SU-DHL-6 (cell line): ENCODE data around the gene PRKCE.

ENCODE experiments used
- H2AFZ ChIP-seq: fragments of 200-600 bp; sonication (generic); 2 replicates; pipeline ENCODE4 v1.6.1; 2014; ENCODE audit warnings: low read depth, mild to moderate bottlenecking, moderate library complexity, mixed read lengths, antibody characterized with exemption, low read length; ENCODE audit not compliant: severe bottlenecking
- H3F3A ChIP-seq: fragments of 200-600 bp; shearing (Covaris generic); 2 replicates; pipeline ENCODE4 v1.6.0; 2016; ENCODE audit warnings: antibody characterized with exemption, mild to moderate bottlenecking; ENCODE audit not compliant: insufficient read depth
- H3K27ac ChIP-seq: fragments of 200-600 bp; sonication (generic); 2 replicates; pipeline ENCODE4 v1.5.1; 2016; ENCODE audit warnings: low read depth, mild to moderate bottlenecking, low read length, moderate library complexity, mixed read lengths
- H3K27me3 ChIP-seq: fragments of 200-600 bp; sonication (generic), shearing (Covaris generic); 2 replicates; pipeline ENCODE4 v1.6.0; 2014; ENCODE audit warnings: mild to moderate bottlenecking, low read length
- H3K36me3 ChIP-seq: fragments of 200-600 bp; sonication (generic); 2 replicates; pipeline ENCODE4 v1.6.1; 2014; ENCODE audit warnings: mild to moderate bottlenecking, low read length, mixed read lengths
- H3K4me2 ChIP-seq: fragments of 300-600, 200-600 bp; shearing (Covaris generic), sonication (generic); 2 replicates; pipeline ENCODE4 v1.6.0; 2014; ENCODE audit warnings: low read length, low read depth, mild to moderate bottlenecking; ENCODE audit not compliant: poor library complexity, severe bottlenecking
- H3K4me3 ChIP-seq: fragments of 200-600 bp; sonication (generic); 2 replicates; pipeline ENCODE4 v1.5.1; 2014; ENCODE audit warnings: antibody characterized with exemption, low read length, mild to moderate bottlenecking, mixed read lengths; ENCODE audit not compliant: insufficient read depth, poor library complexity, severe bottlenecking
- H3K79me2 ChIP-seq: fragments of 200-600 bp; sonication (generic); 2 replicates; pipeline ENCODE4 v1.6.1; 2014; ENCODE audit warnings: mild to moderate bottlenecking, low read length, moderate library complexity; ENCODE audit not compliant: insufficient read depth
- H3K9ac ChIP-seq: fragments of 200-600 bp; sonication (generic); 2 replicates; pipeline ENCODE4 v1.7.0; 2014; ENCODE audit warnings: mild to moderate bottlenecking, low read length
- H3K9me2 ChIP-seq: fragments of 200-600 bp; sonication (generic); replicated peaks from 2 replicates; pipeline ENCODE4 v1.6.1; 2014; ENCODE audit warnings: low read length; ENCODE audit not compliant: insufficient read depth
- H3K9me3 ChIP-seq: fragments of 200-600 bp; sonication (generic); 2 replicates; pipeline ENCODE4 v1.6.1; 2014; ENCODE audit warnings: low read length, mixed read lengths; ENCODE audit not compliant: insufficient read depth
- H4K20me1 ChIP-seq: fragments of 200-600 bp; sonication (generic); 2 replicates; pipeline ENCODE4 v1.6.1; 2014; ENCODE audit warnings: low read depth, mild to moderate bottlenecking, antibody characterized with exemption, low read length, moderate library complexity, mixed read lengths
- EZH2phosphoT487 ChIP-seq: fragments of 200-600 bp; sonication (generic), shearing (Covaris generic); conservative IDR thresholded peaks from 2 replicates; pipeline ENCODE4 v1.6.1; 2018; ENCODE audit warnings: mild to moderate bottlenecking, antibody characterized with exemption, low read length, moderate library complexity, mixed read lengths
- TF ChIP-seq, protein P1 (sequence below): fragments of 200-600 bp; sonication (generic); IDR thresholded peaks from one replicate; pipeline ENCODE4 v1.5.1; 2017; ENCODE audit warnings: antibody characterized with exemption, mild to moderate bottlenecking, low read length, moderate library complexity; ENCODE audit not compliant: insufficient read depth, poor library complexity, severe bottlenecking

Gene PRKCE

GRCh38 chr2:45651415-45652089, at the start of gene PRKCE:
PRKCE (plus strand) TSS chr2:45651675.
- Histone ChIP-seq H3K27me3 (peaks cover 2% of the 10 kb centered on the region; the same call in 1 of the 2 replicates), H3K9me3 (no peaks in the 10 kb centered on the region), H2AFZ (peak within 1 kb of the TSS; percentile 93), H3K4me3 (peak within 1 kb of the TSS; percentile 73), H4K20me1 (no peaks in the 10 kb centered on the region), H3K9ac (peak within 1 kb of the TSS; percentile 71), H3K27ac (no peak within 1 kb of the TSS), H3K36me3 (no peaks in the 10 kb centered on the region), H3K79me2 (no peaks in the 10 kb centered on the region), H3F3A (peaks cover 3% of the 10 kb centered on the region; the same call in 1 of the 2 replicates), H3K4me2 (peak within 1 kb of the TSS; percentile 91), H3K9me2 (no peaks in the 10 kb centered on the region)
- TF ChIP-seq EZH2phosphoT487 = 0 out of 2 replicates have a peak, but pooled peaks have one; percentile 35
- TF ChIP-seq, protein P1, sequence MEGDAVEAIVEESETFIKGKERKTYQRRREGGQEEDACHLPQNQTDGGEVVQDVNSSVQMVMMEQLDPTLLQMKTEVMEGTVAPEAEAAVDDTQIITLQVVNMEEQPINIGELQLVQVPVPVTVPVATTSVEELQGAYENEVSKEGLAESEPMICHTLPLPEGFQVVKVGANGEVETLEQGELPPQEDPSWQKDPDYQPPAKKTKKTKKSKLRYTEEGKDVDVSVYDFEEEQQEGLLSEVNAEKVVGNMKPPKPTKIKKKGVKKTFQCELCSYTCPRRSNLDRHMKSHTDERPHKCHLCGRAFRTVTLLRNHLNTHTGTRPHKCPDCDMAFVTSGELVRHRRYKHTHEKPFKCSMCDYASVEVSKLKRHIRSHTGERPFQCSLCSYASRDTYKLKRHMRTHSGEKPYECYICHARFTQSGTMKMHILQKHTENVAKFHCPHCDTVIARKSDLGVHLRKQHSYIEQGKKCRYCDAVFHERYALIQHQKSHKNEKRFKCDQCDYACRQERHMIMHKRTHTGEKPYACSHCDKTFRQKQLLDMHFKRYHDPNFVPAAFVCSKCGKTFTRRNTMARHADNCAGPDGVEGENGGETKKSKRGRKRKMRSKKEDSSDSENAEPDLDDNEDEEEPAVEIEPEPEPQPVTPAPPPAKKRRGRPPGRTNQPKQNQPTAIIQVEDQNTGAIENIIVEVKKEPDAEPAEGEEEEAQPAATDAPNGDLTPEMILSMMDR = no peak

GRCh38 chr2:45602624-45603023, 48.9 kb upstream of the PRKCE start:
- Histone ChIP-seq H4K20me1 (no peaks in the 10 kb centered on the region), H3K9me2 (no peaks in the 10 kb centered on the region), H3K36me3 (peaks cover 12% of the 10 kb centered on the region; the same call in 1 of the 2 replicates), H3K4me2 (no peak overlapping the region), H3K27ac (no peak overlapping the region), H2AFZ (no peak overlapping the region), H3K9ac (no peak overlapping the region), H3K4me3 (no peak overlapping the region), H3K79me2 (peaks cover 9% of the 10 kb centered on the region; the same call in 1 of the 2 replicates), H3K27me3 (no peaks in the 10 kb centered on the region), H3K9me3 (no peaks in the 10 kb centered on the region), H3F3A (no peaks in the 10 kb centered on the region)
- TF ChIP-seq EZH2phosphoT487 = no peak
- TF ChIP-seq, protein P1 = no peak

- Histone ChIP-seq H3K79me2 (peaks cover 31% of the 10 kb centered on the region), H3K9ac (no peak overlapping the region), H3K27me3 (no peaks in the 10 kb centered on the region), H4K20me1 (no peaks in the 10 kb centered on the region), H3K36me3 (peaks cover 12% of the 10 kb centered on the region; the same call in 1 of the 2 replicates), H3K27ac (no peak overlapping the region), H3K4me2 (no peak overlapping the region), H3K4me3 (no peak overlapping the region), H3K9me2 (no peaks in the 10 kb centered on the region), H3K9me3 (no peaks in the 10 kb centered on the region), H3F3A (no peaks in the 10 kb centered on the region), H2AFZ (no peak overlapping the region)
- TF ChIP-seq, protein P1 = no peak
- no peak for TF ChIP-seq EZH2phosphoT487
These were observed 46.4 kb upstream of the PRKCE start for GRCh38 chr2:45605116-45605515.
